HCT116 (cell line): Measurements from ENCODE around the gene ATXN1L.

ENCODE experiments used
- EGR1 ChIP-seq: IDR thresholded peaks from 2 replicates; pipeline ENCODE4 v1.6.1; 2012; ENCODE audit warnings: low read depth
- EZH2 ChIP-seq: fragments of 200-600 bp; sonication (generic); IDR thresholded peaks from 2 replicates; pipeline ENCODE4 v1.6.1; 2017; ENCODE audit warnings: antibody characterized with exemption, mixed run types
- EZH2phosphoT487 ChIP-seq: fragments of 200-600 bp; IDR thresholded peaks from 2 replicates; pipeline ENCODE4 v1.6.1; 2018; ENCODE audit warnings: antibody characterized with exemption, borderline replicate concordance
- POLR2A ChIP-seq: IDR thresholded peaks from 2 replicates; pipeline ENCODE4 v1.7.0; 2011; ENCODE audit warnings: borderline replicate concordance; ENCODE audit not compliant: insufficient read depth, insufficient read length; ENCODE audit errors: extremely low read depth
- POLR2AphosphoS5 ChIP-seq: IDR thresholded peaks from 2 replicates; pipeline ENCODE4 v1.6.1; 2011; ENCODE audit warnings: mild to moderate bottlenecking, low read depth, low read length, moderate library complexity
- RAD21 ChIP-seq: IDR thresholded peaks from 2 replicates; pipeline ENCODE4 v1.6.1; 2012; ENCODE audit warnings: low read depth, mild to moderate bottlenecking
- SP1 ChIP-seq: IDR thresholded peaks from 2 replicates; pipeline ENCODE4 v1.6.1; 2012; ENCODE audit warnings: low read depth
- ZNF274 ChIP-seq: fragments of 200-500 bp; sonication (Bioruptor generic); IDR thresholded peaks from 2 replicates; pipeline ENCODE4 v1.6.1; 2014; ENCODE audit warnings: mild to moderate bottlenecking, low read depth, low read length, inconsistent platforms
- TF ChIP-seq, protein P1 (sequence below), 3 experiments: fragments of 200-600 bp in 1 of 3; sonication (generic) in 1 of 3; IDR thresholded peaks in 2 of 3; conservative IDR thresholded peaks in 1 of 3; 2 replicates each; pipeline ENCODE4 v1.5.1; 2012 to 2017; ENCODE audit warnings: low read depth in 2 of 3, low read length in 2 of 3, antibody characterized with exemption in 1 of 3, borderline replicate concordance in 1 of 3, control low read depth in 1 of 3, mild to moderate bottlenecking in 1 of 3, mixed read lengths in 1 of 3, mixed run types in 1 of 3, moderate library complexity in 1 of 3; ENCODE audit not compliant: insufficient read depth in 1 of 3
- TF ChIP-seq, protein P2 (sequence below): IDR thresholded peaks from 2 replicates; pipeline ENCODE4 v1.6.1; 2012

DNA sequence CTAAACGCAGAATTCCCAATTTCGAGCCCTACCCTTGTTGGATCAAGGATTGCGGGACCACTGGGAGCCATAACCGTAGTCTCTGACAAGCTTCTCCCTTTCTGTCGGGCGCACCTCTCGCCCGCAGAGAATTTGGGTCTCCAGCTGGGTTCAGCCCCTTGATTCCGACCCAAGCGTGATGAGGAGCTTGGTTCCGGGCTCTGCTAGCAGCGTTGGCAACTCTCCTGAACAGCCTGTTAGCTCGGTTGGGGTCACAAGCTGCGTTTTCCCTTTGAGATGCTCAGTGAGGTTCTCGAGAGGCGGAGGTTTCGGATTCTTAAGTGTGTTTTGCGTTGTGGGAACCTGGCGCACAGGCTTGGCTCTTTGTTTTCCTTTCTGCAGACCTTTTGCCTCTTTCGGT, 655 bp downstream of the ATXN1L start:
- TF ChIP-seq, protein P1, sequence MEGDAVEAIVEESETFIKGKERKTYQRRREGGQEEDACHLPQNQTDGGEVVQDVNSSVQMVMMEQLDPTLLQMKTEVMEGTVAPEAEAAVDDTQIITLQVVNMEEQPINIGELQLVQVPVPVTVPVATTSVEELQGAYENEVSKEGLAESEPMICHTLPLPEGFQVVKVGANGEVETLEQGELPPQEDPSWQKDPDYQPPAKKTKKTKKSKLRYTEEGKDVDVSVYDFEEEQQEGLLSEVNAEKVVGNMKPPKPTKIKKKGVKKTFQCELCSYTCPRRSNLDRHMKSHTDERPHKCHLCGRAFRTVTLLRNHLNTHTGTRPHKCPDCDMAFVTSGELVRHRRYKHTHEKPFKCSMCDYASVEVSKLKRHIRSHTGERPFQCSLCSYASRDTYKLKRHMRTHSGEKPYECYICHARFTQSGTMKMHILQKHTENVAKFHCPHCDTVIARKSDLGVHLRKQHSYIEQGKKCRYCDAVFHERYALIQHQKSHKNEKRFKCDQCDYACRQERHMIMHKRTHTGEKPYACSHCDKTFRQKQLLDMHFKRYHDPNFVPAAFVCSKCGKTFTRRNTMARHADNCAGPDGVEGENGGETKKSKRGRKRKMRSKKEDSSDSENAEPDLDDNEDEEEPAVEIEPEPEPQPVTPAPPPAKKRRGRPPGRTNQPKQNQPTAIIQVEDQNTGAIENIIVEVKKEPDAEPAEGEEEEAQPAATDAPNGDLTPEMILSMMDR (IDR thresholded peaks at IDR 0.05 in 2 of 3, conservative IDR thresholded peaks at IDR 0.05 in 1 of 3; ENCODE audit: borderline replicate concordance in 1 of 3, insufficient read depth in 1 of 3, low read depth in 2 of 3, low read length in 2 of 3), result no peak
- TF ChIP-seq, protein P2, sequence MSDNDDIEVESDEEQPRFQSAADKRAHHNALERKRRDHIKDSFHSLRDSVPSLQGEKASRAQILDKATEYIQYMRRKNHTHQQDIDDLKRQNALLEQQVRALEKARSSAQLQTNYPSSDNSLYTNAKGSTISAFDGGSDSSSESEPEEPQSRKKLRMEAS, result no peak
- TF ChIP-seq ZNF274, result no peak
- no peak for TF ChIP-seq POLR2AphosphoS5
- no peak for TF ChIP-seq EZH2
- no peak for TF ChIP-seq EGR1
- no peak for TF ChIP-seq RAD21
- TF ChIP-seq POLR2A, result no peak
- no peak for TF ChIP-seq SP1
- TF ChIP-seq EZH2phosphoT487, result no peak
